VCaP (cell line): Measurements from ENCODE around the gene DDX18.

ENCODE experiments used
- H3K27ac ChIP-seq: fragments of 450-650 bp; 2 replicates; pipeline ENCODE4 v1.5.1; 2017
- CTCF ChIP-seq: fragments of 450-650 bp; conservative IDR thresholded peaks from 2 replicates; pipeline ENCODE4 v1.5.1; 2017; ENCODE audit warnings: mild to moderate bottlenecking, moderate library complexity

Gene DDX18

GRCh38 chr2:117814417-117815264, at the start of gene DDX18:
TSS of gene DDX18 (plus strand) at chr2:117814691. CDS start at chr2:117814778, 87 bp downstream.
- peak; percentile 99 for TF ChIP-seq CTCF
- H3K27ac ChIP-seq, result peak within 1 kb of the TSS; percentile 84

- TF ChIP-seq CTCF, result no peak
- H3K27ac ChIP-seq, result peak overlapping the region; percentile 36
Measured at GRCh38 chr2:117770730-117771129, 43.8 kb upstream of the DDX18 start.

GRCh38 chr2:117771969-117772630, 42.4 kb upstream of the DDX18 start:
- H3K27ac ChIP-seq, result peak overlapping the region; percentile 36; the same call in 1 of the 2 replicates
- TF ChIP-seq CTCF, result peak; percentile 74

- TF ChIP-seq CTCF, result no peak
- H3K27ac ChIP-seq, result no peak overlapping the region
Measured at GRCh38 chr2:117774716-117775115, 39.8 kb upstream of the DDX18 start.

- no peak for TF ChIP-seq CTCF
- H3K27ac ChIP-seq, result no peak overlapping the region
Measured at GRCh38 chr2:117775703-117776219, 38.7 kb upstream of the DDX18 start.

- TF ChIP-seq CTCF, result no peak
- H3K27ac ChIP-seq, result no peak overlapping the region
Measured at GRCh38 chr2:117776888-117777287, 37.6 kb upstream of the DDX18 start.

GRCh38 chr2:117785740-117786139, 28.8 kb upstream of the DDX18 start:
- no peak overlapping the region for H3K27ac ChIP-seq
- peak; percentile 84 for TF ChIP-seq CTCF
